Measurements from ENCODE around the gene ARHGEF39. TPM values are rescaled to one million over a fixed set of nuclear protein-coding genes. Genes with fewer than 3 reads are reported as not detected.

ARHGEF39 gene
- total RNA-seq, 1 donor from 2014 or later: 1.6 TPM

DNA sequence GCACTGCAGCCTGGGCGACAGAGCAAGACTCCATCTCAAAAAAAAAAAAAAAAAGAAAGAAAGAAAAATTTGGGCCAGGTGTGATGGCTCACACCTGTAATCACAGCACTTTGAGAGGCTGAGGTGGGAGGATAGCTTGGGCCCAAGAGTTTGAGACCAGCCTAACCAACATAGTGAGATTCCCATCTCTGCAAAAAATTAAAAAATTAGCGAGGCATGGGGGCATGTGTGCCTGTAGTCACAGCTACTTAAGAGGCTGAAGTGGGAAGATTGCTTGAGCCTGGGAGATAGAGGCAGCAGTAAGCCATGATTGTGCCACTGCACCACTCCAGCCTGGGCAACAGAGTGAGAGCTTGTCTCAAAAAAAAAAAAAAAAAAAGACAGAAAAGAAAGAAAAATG is 11.4 kb downstream of the ARHGEF39 start:
- Mint-ChIP-seq H3K27ac (ENCODE audit: unreplicated experiment) (no peak overlapping the region), H3K9me3 (ENCODE audit: unreplicated experiment) (no peaks in the 10 kb centered on the region), H3K27me3 (ENCODE audit: unreplicated experiment) (no peaks in the 10 kb centered on the region), H3K4me1 (ENCODE audit: unreplicated experiment) (peaks cover 11% of the 10 kb centered on the region), H3K36me3 (ENCODE audit: unreplicated experiment) (no peaks in the 10 kb centered on the region), H3K4me3 (ENCODE audit: unreplicated experiment) (no peak overlapping the region)
- TF ChIP-seq, protein P1, sequence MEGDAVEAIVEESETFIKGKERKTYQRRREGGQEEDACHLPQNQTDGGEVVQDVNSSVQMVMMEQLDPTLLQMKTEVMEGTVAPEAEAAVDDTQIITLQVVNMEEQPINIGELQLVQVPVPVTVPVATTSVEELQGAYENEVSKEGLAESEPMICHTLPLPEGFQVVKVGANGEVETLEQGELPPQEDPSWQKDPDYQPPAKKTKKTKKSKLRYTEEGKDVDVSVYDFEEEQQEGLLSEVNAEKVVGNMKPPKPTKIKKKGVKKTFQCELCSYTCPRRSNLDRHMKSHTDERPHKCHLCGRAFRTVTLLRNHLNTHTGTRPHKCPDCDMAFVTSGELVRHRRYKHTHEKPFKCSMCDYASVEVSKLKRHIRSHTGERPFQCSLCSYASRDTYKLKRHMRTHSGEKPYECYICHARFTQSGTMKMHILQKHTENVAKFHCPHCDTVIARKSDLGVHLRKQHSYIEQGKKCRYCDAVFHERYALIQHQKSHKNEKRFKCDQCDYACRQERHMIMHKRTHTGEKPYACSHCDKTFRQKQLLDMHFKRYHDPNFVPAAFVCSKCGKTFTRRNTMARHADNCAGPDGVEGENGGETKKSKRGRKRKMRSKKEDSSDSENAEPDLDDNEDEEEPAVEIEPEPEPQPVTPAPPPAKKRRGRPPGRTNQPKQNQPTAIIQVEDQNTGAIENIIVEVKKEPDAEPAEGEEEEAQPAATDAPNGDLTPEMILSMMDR (IDR thresholded peaks at IDR 0.05): no peak
- DNase-seq (ENCODE audit: extremely low spot score, unreplicated experiment): no peak

DNA sequence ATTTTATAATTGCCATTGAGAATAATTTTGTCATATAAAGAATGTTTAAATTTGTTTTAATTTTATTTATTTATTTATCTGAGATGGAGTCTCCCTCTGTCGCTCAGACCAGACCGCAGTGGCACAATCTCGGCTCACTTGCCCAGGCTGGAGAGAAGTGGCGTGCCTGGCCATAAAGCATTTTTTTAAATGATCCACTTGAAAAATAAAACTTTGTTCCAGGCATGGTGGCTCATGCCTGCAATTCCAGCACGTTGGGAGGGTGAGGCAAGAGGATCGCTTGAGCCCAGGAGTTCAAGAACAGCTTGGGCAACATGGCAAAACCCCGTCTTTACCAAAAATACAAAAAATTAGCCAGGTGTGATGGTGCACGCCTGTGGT is 12.2 kb downstream of the ARHGEF39 start:
- no peaks in the 10 kb centered on the region for H3K9me3 Mint-ChIP-seq (ENCODE audit: unreplicated experiment)
- TF ChIP-seq, protein P1 (IDR thresholded peaks at IDR 0.05): no peak
- no peak overlapping the region for H3K27ac Mint-ChIP-seq (ENCODE audit: unreplicated experiment)
- no peak overlapping the region for H3K4me3 Mint-ChIP-seq (ENCODE audit: unreplicated experiment)
- H3K4me1 Mint-ChIP-seq (ENCODE audit: unreplicated experiment): peaks cover 11% of the 10 kb centered on the region
- no peak for DNase-seq (ENCODE audit: extremely low spot score, unreplicated experiment)
- no peaks in the 10 kb centered on the region for H3K27me3 Mint-ChIP-seq (ENCODE audit: unreplicated experiment)
- H3K36me3 Mint-ChIP-seq (ENCODE audit: unreplicated experiment): no peaks in the 10 kb centered on the region

DNA sequence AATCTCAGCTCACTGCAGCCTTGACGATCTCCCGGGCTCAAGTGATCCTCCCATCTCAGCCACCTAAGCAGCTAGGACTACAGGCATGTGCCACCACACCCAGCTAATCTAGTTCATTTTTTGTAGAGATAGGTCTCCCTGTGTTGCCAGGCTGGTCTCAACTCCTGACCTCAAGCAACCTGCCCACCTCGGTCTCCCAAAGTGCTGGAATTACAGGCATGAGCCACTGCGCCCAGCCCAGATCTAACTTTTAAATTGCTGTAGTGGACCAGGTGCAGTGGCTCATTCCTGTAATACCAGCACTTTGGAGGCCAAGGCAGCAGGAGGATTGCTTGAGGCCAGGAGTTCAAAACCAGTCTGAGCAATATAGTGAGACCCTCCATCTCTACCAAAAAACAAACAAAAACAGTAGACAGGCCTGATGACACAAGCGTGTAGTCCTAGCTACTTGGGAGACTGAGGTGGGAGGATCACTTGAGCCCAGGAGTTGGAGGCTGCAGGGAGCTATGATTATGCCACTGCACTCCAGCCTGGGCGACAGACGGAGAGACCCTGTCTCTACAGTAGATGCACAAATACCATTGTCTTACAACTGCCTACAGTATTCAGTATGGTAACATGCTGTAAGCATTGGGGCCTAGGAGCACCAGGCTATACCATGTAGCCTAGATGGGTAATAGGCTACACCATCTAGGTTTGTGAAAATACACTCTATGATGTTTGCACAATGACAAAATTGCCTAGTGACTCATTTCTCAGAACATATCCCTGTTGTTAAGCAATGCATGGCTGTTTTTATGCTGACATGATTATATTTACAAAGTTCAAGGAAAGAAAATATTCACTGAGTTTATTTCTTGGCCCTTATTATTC is 12.8 kb downstream of the ARHGEF39 start:
- H3K27ac Mint-ChIP-seq (ENCODE audit: unreplicated experiment): no peak overlapping the region
- H3K36me3 Mint-ChIP-seq (ENCODE audit: unreplicated experiment): no peaks in the 10 kb centered on the region
- H3K27me3 Mint-ChIP-seq (ENCODE audit: unreplicated experiment): no peaks in the 10 kb centered on the region
- H3K4me1 Mint-ChIP-seq (ENCODE audit: unreplicated experiment): peaks cover 13% of the 10 kb centered on the region
- H3K4me3 Mint-ChIP-seq (ENCODE audit: unreplicated experiment): no peak overlapping the region
- no peak for DNase-seq (ENCODE audit: extremely low spot score, unreplicated experiment)
- H3K9me3 Mint-ChIP-seq (ENCODE audit: unreplicated experiment): no peaks in the 10 kb centered on the region
- TF ChIP-seq, protein P1 (IDR thresholded peaks at IDR 0.05): no peak

DNA sequence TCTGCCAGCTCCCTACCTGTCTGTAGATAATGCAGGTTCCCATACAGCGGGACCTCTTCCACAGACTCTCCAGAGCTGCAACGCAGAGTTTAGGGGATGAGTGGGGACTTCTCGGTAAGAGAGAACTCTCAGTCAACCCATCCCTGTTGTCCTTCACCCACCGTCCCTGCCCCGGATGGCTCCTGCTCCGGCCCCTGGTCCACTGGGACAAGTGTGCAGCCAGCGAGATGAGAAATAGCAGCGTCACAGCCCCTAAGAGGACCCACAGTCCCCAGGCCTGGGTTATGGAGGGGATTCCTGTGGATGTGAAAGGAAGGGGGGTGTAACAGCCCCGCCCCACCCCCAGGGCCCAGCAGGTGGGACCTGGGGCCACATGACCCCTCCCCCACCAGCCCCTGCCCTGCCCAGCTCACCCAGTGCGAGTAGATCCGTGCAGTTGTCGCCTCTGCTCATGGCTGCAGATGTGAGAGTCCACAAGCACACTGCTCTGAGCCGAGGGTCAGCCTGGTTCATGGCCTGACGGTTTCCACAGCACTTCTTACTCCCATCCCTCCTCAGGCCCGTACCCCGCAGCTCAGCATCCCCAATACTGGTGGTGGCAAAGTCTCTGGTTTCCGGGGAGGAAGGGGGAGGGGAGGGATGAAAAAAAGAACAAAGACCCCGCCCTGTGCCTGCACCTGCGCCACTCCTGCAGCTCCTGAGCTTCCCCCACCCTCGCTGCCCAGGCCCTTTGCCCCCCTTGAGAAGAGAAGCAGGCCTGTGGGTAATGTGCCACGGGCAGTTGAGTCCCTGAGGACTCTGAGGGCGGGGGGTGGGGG is 14.4 kb downstream of the ARHGEF39 start, which contains the start of gene SIT1:
SIT1 (minus strand) TSS at position 591 of the 818 bp plus-strand sequence; CDS start at position 513, 78 bp downstream.
- Mint-ChIP-seq H3K9me3 (ENCODE audit: unreplicated experiment) (no peaks in the 10 kb centered on the region), H3K27me3 (ENCODE audit: unreplicated experiment) (no peaks in the 10 kb centered on the region), H3K4me1 (ENCODE audit: unreplicated experiment) (peaks cover 9% of the 10 kb centered on the region), H3K27ac (ENCODE audit: unreplicated experiment) (no peak within 1 kb of the TSS), H3K4me3 (ENCODE audit: unreplicated experiment) (no peak within 1 kb of the TSS), H3K36me3 (ENCODE audit: unreplicated experiment) (no peaks in the 10 kb centered on the region)
- DNase-seq (ENCODE audit: extremely low spot score, unreplicated experiment): no peak
- TF ChIP-seq, protein P1 (IDR thresholded peaks at IDR 0.05): no peak
